ENCODE results near the gene FBXW8.

FBXW8 gene

DNA sequence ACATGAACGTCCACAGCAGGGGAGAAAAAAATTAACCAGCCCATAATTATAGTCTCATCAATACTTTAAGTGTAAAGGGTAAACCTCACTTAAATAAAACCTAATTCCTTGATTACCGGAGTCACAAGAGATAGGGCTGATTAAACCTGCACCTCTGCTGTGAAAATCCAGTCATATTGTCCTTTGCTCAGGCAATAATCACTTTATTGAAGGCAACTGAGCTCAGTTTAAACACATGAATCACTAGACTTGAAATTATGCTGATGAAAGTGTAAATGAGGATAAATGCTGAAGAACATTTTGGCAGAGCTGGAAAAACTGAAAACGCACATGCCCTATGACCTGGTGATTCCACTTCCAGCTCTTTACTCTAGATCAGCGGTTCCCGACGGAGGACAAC is 22.9 kb upstream of the FBXW8 start:
- TF ChIP-seq EZH2phosphoT487 (IDR thresholded peaks at IDR 0.05; ENCODE audit: low read length): no peak
- TF ChIP-seq, protein P1, sequence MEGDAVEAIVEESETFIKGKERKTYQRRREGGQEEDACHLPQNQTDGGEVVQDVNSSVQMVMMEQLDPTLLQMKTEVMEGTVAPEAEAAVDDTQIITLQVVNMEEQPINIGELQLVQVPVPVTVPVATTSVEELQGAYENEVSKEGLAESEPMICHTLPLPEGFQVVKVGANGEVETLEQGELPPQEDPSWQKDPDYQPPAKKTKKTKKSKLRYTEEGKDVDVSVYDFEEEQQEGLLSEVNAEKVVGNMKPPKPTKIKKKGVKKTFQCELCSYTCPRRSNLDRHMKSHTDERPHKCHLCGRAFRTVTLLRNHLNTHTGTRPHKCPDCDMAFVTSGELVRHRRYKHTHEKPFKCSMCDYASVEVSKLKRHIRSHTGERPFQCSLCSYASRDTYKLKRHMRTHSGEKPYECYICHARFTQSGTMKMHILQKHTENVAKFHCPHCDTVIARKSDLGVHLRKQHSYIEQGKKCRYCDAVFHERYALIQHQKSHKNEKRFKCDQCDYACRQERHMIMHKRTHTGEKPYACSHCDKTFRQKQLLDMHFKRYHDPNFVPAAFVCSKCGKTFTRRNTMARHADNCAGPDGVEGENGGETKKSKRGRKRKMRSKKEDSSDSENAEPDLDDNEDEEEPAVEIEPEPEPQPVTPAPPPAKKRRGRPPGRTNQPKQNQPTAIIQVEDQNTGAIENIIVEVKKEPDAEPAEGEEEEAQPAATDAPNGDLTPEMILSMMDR (IDR thresholded peaks at IDR 0.05; ENCODE audit: low read length): no peak
- TF ChIP-seq EZH2 (optimal IDR thresholded peaks at IDR 0.05; ENCODE audit: low read depth, low read length): no peak
- Histone ChIP-seq H3K27me3 (replicated peaks; ENCODE audit: insufficient read depth, low read length) (no peaks in the 10 kb centered on the region), H3K4me3 (ENCODE audit: low read length) (no peak overlapping the region), H3K36me3 (replicated peaks; ENCODE audit: insufficient read depth, low read length) (no peaks in the 10 kb centered on the region), H3K27ac (ENCODE audit: low read length) (no peak overlapping the region), H3K4me2 (ENCODE audit: low read depth, low read length) (no peak overlapping the region), H2AFZ (ENCODE audit: low read length) (no peak overlapping the region), H4K20me1 (ENCODE audit: insufficient read depth, low read length) (no peaks in the 10 kb centered on the region), H3K9me2 (replicated peaks; ENCODE audit: insufficient read depth, low read length) (no peaks in the 10 kb centered on the region), H3K79me2 (ENCODE audit: low read length) (no peaks in the 10 kb centered on the region), H3K4me1 (ENCODE audit: low read length) (no peaks in the 10 kb centered on the region), H3K9me3 (replicated peaks; ENCODE audit: insufficient read depth, low read length) (no peaks in the 10 kb centered on the region), H3K9ac (ENCODE audit: low read length) (no peak overlapping the region), H3F3A (ENCODE audit: insufficient read depth, low read length) (no peaks in the 10 kb centered on the region)
- DNase-seq: no peak

DNA sequence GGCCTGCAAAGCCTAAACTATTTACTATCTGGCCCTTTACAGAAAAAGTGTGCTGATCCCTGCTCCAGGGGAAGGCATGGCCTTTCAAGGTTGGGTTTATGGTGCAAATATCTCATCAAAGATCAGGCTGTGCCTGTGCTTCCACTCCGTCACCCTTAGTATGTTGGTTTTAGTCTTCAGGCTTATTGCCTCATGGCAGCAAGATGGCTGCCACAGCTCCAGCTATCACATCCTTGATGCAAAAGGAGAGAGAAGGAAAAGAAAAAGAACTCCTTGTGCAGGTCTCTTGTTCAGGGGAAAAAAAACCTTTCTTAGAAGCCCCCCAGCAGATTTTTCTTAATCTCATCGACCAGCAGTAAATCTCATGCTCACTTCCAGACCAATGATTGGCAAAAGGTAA is 20.4 kb upstream of the FBXW8 start:
- no peaks in the 10 kb centered on the region for H3K27me3 ChIP-seq (replicated peaks; ENCODE audit: insufficient read depth, low read length)
- no peaks in the 10 kb centered on the region for H3K36me3 ChIP-seq (replicated peaks; ENCODE audit: insufficient read depth, low read length)
- no peak for DNase-seq
- no peaks in the 10 kb centered on the region for H4K20me1 ChIP-seq (ENCODE audit: insufficient read depth, low read length)
- H3K27ac ChIP-seq (ENCODE audit: low read length): no peak overlapping the region
- H3K4me3 ChIP-seq (ENCODE audit: low read length): no peak overlapping the region
- H2AFZ ChIP-seq (ENCODE audit: low read length): no peak overlapping the region
- no peaks in the 10 kb centered on the region for H3K4me1 ChIP-seq (ENCODE audit: low read length)
- H3F3A ChIP-seq (ENCODE audit: insufficient read depth, low read length): no peaks in the 10 kb centered on the region
- H3K79me2 ChIP-seq (ENCODE audit: low read length): no peaks in the 10 kb centered on the region
- TF ChIP-seq, protein P1 (IDR thresholded peaks at IDR 0.05; ENCODE audit: low read length): no peak
- no peak for TF ChIP-seq EZH2phosphoT487 (IDR thresholded peaks at IDR 0.05; ENCODE audit: low read length)
- no peak for TF ChIP-seq EZH2 (optimal IDR thresholded peaks at IDR 0.05; ENCODE audit: low read depth, low read length)
- H3K9me2 ChIP-seq (replicated peaks; ENCODE audit: insufficient read depth, low read length): no peaks in the 10 kb centered on the region
- no peaks in the 10 kb centered on the region for H3K9me3 ChIP-seq (replicated peaks; ENCODE audit: insufficient read depth, low read length)
- H3K9ac ChIP-seq (ENCODE audit: low read length): no peak overlapping the region
- no peak overlapping the region for H3K4me2 ChIP-seq (ENCODE audit: low read depth, low read length)

DNA sequence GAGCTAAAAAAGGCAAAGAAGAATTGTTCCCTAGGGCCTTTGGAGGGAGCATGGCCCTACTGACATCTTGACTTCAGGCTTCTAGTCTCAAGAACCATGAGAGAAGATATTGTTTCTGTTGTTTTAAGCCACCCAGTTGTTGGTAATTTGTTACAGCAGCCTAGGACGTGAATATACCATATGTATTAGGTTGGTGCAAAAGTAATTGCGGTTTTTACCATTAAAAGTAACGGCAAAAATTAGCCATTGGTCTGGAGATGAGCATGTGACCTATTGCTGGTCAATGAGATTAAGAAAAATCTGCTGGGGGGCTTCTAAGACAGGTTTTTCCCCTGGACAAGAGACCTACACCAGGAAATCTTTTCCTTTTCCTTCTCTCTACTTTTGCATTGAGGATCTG is 19.7 kb upstream of the FBXW8 start:
- Histone ChIP-seq H3K4me1 (ENCODE audit: low read length) (no peaks in the 10 kb centered on the region), H3K79me2 (ENCODE audit: low read length) (no peaks in the 10 kb centered on the region), H3K9me3 (replicated peaks; ENCODE audit: insufficient read depth, low read length) (no peaks in the 10 kb centered on the region), H3K27ac (ENCODE audit: low read length) (no peak overlapping the region), H2AFZ (ENCODE audit: low read length) (no peak overlapping the region), H3K4me3 (ENCODE audit: low read length) (no peak overlapping the region), H3K27me3 (replicated peaks; ENCODE audit: insufficient read depth, low read length) (no peaks in the 10 kb centered on the region), H3K9me2 (replicated peaks; ENCODE audit: insufficient read depth, low read length) (no peaks in the 10 kb centered on the region), H4K20me1 (ENCODE audit: insufficient read depth, low read length) (no peaks in the 10 kb centered on the region), H3F3A (ENCODE audit: insufficient read depth, low read length) (no peaks in the 10 kb centered on the region), H3K4me2 (ENCODE audit: low read depth, low read length) (no peak overlapping the region), H3K36me3 (replicated peaks; ENCODE audit: insufficient read depth, low read length) (no peaks in the 10 kb centered on the region), H3K9ac (ENCODE audit: low read length) (no peak overlapping the region)
- DNase-seq: no peak
- no peak for TF ChIP-seq EZH2 (optimal IDR thresholded peaks at IDR 0.05; ENCODE audit: low read depth, low read length)
- no peak for TF ChIP-seq EZH2phosphoT487 (IDR thresholded peaks at IDR 0.05; ENCODE audit: low read length)
- TF ChIP-seq, protein P1 (IDR thresholded peaks at IDR 0.05; ENCODE audit: low read length): no peak

All from MM.1S (cell line).